ENCODE measurements around the gene NOXO1.
A peak's percentile ranks its signal among the peaks of the same experiment; 100 is the strongest.

NOXO1 gene

GRCh38 chr16:2009791-2010510, 28.7 kb upstream of the NOXO1 start, which contains the start of gene ZNF598:
ZNF598 (minus strand) TSS chr16:2009821.
- peak; percentile 81 for DNase-seq

DNA sequence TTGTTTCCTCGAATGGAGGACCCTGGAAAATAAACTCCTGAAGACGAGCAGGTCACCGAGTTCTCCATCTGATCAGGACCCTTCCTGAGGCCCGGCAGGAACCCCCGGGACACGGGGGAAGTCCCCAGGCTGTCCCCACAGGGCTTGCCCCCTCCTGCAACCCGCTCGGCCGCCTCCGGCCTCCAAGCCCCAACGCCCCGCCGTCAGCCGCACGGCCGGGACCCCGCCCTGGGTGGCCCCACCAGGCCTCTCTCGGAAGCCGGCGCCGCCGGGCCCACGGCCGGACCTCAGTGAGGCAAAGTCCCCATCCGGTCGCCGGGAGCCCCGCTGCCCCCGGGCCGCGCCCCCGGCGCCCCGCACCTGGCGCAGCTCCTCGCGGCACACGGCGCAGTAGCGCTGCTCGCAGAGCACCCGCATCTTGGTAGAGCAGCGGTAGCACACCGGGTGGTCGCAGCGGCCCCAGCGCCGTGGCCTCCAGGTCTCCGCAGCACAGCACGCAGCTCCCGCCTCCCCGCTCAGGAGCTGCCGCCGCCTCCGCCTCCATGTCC, 28.0 kb upstream of the NOXO1 start:
- DNase-seq: no peak

- no peak for DNase-seq
Observed at GRCh38 chr16:2008631-2009163, 27.4 kb upstream of the NOXO1 start.

DNA sequence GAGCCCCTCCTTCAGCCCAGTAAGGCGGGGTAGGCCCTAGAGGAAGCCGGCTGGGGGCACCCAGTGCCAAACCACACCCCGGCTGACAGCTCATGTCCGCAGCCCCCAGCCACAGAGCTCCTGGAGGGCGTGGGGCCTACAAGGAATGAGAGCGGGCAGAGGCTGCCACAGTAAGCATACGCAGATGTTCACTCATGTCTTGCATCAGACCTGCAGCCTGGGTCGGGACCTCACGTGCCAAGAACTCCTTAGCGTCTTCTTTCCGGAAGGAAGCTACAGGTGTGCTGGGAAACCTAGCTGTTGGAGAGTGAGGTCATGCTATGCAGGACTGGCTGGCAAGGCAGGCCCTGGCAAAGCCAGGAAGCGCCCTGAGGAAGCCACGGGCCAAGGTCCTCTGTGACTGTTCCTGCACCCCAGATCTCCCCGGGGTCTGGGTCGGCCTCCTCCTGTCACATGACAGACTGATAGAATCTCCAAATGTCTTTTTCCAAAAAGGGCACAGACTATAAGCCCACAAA, 26.8 kb upstream of the NOXO1 start:
- no peak for DNase-seq

GRCh38 chr16:2007081-2007836, 26.0 kb upstream of the NOXO1 start:
- DNase-seq: no peak

DNA sequence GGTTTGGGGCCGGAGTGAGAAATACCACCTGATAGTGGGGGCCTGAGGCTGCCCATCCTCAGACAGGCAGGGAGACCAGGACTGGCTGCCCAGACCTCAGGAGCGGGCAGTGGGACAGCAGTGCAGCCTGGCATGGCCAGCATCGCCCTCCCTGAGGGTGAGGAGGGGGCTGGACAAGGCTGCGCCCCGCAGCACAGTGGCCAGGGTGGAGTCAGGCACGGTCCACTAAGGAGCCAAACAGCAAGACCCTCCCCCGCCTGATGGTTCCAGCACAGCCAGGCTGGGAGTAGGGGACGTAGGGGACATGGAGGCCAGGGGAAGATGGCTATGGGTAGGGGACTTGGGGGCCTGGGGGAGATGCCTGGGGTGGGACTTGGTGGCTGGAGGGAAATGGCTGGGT, 25.0 kb upstream of the NOXO1 start:
- DNase-seq: no peak

- DNase-seq: peak; percentile 15
Observed at GRCh38 chr16:2005646-2006045, 24.4 kb upstream of the NOXO1 start.

DNA sequence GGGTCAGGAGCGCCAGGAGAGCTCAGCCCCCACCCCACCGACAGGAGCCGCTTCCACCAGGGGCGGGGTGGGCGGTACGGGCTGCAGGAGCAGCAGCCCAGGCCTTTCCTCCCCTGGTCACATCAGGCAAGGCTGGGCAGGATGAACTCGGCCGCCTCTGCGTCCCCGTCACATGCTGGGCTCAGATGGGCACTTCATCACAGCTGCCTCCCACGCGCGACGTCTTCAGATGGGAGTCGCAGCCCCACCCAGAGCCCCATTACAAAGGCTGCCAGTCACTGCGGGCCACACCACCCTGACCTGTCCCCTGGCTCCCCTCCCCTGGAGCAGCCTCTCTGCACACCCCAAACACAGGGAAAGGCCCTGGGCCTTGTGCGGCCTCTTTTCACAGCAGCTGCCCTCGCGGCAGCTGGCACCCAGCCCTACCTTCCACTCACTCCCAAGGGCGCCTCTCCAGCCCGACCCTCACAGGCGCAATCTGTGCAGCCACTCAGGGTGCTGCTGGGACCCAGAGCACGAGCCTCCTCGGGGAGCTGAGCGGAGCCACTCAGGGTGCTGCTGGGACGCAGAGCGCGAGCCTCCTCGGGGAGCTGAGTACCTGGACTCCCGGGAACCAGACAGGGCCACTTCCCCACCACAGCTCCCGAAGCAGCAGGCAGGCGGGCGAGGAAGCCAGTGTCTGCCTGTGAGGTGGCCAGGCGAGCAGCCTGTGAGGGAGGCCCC, 23.7 kb upstream of the NOXO1 start:
- DNase-seq: peak; percentile 68

DNA sequence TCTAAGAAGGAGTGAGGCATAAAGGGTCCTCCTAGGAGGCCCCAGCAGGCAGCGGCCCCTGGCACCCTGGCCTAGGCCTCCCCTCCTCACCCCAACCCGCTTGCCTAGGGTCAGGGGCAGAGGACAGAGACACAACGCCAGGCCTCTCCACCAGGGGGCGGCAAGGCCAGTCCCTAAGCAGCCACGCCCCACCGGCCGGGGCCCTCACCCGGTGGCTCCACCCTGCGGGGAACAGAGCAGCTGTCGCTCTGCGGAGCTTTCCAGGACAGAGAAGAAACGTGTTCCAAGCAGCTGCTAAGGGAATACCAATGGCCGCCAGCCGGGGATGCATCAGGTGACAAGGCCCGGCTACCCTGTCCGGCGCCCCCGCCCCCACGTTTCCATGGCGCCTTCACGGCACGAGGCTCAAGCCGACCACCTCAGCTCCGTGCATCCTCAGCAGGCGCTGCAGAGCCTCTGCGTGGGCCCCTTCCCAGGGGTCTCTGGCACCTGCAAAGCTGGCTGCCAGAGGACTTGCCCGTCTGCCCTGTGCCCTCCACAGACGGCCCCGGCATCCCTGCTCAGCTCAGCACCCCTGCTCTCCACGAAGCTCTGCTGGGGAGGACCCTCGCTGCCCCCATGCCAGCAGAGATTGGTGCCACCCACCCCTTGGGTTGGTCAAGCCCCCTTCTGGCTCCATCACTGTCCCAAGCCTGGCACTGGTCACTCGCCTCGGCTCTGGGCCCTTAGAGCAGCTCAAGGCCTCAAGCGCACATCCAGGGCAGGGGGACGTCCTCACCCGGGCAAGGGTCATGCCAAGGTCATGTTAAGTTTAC, 22.8 kb upstream of the NOXO1 start:
- DNase-seq: peak; percentile 87

GRCh38 chr16:2003231-2003826, 22.1 kb upstream of the NOXO1 start:
- DNase-seq: no peak

DNA sequence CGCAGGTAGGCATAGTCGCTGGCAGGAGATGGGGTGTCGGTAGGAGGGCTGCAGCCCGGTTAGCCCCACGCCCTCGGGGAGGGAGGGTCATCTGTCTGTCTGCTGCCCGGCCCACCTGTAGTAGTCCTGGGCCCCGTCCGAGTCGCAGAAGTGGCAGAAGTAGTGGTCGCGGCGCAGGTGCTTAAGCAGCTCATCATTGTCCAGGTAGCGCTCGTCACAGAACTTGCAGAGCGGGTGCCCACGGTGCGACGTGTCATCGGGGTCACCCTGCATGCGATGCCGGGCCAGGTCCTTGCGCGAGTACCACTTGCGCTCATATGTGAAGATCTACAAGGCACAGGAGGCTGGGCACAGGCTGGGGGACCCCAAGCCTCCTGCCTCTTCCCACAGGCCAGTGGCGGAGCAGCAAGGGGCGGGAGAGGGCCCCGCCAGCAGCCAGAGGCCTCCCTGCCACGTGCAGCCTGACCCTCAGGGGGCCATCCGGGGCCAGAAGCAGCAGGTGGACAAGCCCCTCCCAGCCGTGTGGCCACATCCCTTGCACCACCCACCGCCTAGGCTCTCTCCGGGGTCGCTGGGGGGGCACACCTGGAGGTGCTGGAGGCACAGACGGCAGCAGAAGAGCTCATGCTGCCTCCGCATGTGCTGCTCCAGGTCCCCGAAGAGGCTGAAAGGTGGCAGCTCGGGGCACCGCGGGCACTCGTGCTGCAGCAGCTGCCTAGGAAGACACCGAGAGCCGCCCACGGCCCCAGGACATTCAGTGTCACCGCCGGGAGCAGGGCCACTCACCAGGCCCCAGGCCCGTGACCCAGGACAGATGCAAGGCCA, 21.3 kb upstream of the NOXO1 start:
- DNase-seq: no peak

GRCh38 chr16:2001456-2002355, 20.4 kb upstream of the NOXO1 start:
- no peak for DNase-seq

DNA sequence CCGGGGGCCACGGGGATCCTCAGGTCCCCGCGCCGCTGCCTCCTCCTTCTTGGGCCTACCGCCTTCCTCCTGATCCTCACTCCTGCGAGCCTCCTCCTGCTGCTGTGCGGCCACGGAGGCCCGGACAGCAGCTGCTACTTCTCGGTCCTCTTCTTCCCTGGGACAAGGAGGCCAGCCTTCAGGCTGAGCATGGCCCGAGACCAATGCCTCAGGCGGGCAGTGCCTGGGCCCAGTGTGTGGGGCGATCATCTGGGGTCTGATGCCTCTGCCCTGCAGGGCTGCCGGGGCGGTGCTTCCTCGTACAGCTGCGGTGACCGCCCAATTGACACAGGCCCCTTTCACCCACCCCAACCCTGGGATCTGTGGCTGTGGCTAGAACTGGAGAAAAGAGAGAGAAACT, 19.8 kb upstream of the NOXO1 start:
- DNase-seq: no peak

GRCh38 chr16:1999866-2000514, 18.7 kb upstream of the NOXO1 start:
- no peak for DNase-seq

- no peak for DNase-seq
Observed at GRCh38 chr16:1998852-1999801, 17.9 kb upstream of the NOXO1 start.

- no peak for DNase-seq
Observed at GRCh38 chr16:1998360-1998835, 17.1 kb upstream of the NOXO1 start.

DNA sequence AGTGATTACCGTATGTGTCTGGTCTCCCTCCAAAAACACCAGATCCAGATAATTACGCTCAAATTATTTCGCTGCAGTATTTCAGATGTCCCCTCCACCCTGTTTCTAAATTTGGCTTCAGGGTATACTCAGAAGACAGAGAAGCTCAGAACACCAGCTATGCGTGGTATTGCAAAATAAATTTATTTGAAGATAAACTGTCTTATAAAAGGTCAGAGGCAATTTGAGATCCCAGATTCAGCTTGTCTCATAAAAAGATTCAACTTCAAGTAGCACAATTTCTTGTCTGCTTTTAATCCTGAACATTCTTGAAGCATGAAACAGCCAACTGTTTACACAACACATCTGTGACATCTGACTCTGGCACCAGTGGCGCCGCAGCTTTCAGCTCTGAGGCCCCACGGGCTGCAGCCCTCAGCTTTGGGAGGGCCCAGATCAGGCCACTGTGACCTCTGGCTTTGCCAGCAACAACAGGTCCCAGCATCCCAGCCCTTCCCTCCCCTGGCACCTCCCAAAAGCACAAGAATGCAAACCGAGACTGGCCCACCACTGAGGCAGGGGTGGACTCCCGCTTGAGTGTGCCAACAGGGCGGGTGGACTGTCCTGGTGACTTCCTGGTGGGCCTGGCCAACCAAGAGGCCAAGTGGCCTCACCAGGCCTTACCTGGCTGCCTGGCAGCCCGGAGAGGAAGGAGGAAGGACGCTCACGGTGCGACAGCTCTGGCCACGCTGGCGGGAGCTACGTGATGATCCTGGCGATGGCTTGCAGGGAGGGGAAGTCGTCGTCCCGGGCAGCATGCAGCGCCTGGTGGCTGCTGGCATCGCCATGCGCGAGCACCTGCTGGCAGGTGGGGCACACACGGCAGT, 16.5 kb upstream of the NOXO1 start:
- no peak for DNase-seq
